ENCODE results near the gene COPS7B.

- TF ChIP-seq CTCF (IDR thresholded peaks at IDR 0.05) (no peak), POLR2A (IDR thresholded peaks at IDR 0.05) (no peak)
Observed at GRCh38 chr2:231751042-231751815, 35.0 kb upstream of the COPS7B start.
